ENCODE results near the gene IL2RA. TPM values are rescaled to one million over a fixed set of nuclear protein-coding genes. Genes with fewer than 3 reads are reported as not detected.

The IL2RA gene
- total and polyA plus RNA-seq, 9 of the 15 experiments (the other 6 are each of a cell fraction or from before 2014, with no cell fraction given): 0.95 TPM; not detected in 8

- TF ChIP-seq ZNF512 (tag; IDR thresholded peaks at IDR 0.05) (no peak), NELFE (IDR thresholded peaks at IDR 0.05; ENCODE audit: insufficient read depth, insufficient read length) (no peak), ZNF609 (CRISPR knock-in tag; IDR thresholded peaks at IDR 0.05; ENCODE audit: borderline replicate concordance) (no peak), CBX3 (IDR thresholded peaks at IDR 0.05; ENCODE audit: borderline replicate concordance in 1 of 2, low read length in 2 of 2) (0 out of 3 replicates have a peak, but pooled peaks of 1 of the 2 experiments have one; percentile 20), ERF (CRISPR knock-in tag; IDR thresholded peaks at IDR 0.05) (no peak), NFIC (IDR thresholded peaks at IDR 0.05) (no peak), ZNF174 (CRISPR knock-in tag; IDR thresholded peaks at IDR 0.05) (no peak), CUX1 (CRISPR knock-in tag; IDR thresholded peaks at IDR 0.05) (no peak), JUNB (CRISPR knock-in tag; conservative IDR thresholded peaks at IDR 0.05) (no peak), ZBTB33 (CRISPR knock-in tag; IDR thresholded peaks at IDR 0.05) (no peak), ZBTB1 (CRISPR knock-in tag; IDR thresholded peaks at IDR 0.05; ENCODE audit: borderline replicate concordance, low read depth) (peak; percentile 78; the same call in 1 of the 2 replicates)
These were observed 84.5 kb downstream of the IL2RA start, which contains the start of gene IL15RA (continued) for GRCh38 chr10:5977471-5978229.
